ENCODE data around the gene SYNGR3. TPM values are rescaled to one million over a fixed set of nuclear protein-coding genes. Genes with fewer than 3 reads are reported as not detected.

SYNGR3 gene
- total RNA-seq, 2 donors from 2014 or later, result 7.0 to 11.2 TPM

- Mint-ChIP-seq H3K36me3 (ENCODE audit: low read depth) (peaks cover 30% of the 10 kb centered on the region), H3K9me3 (no peaks in the 10 kb centered on the region), H3K27me3 (ENCODE audit: insufficient read depth) (no peaks in the 10 kb centered on the region), H3K4me1 (no peaks in the 10 kb centered on the region), H3K4me3 (no peak overlapping the region), H3K27ac (no peak overlapping the region)
- WGBS, 2 experiments (ENCODE audit: insufficient coverage in 1 of 2, insufficient read length in 1 of 2), result 95 to 96% methylated on average over 7 to 28 of the region's 28 CpGs
- Histone ChIP-seq H3K4me3 (ENCODE audit: low read length) (no peak overlapping the region), H3K9me3 (ENCODE audit: control insufficient read depth, low read length) (no peaks in the 10 kb centered on the region), H3K36me3 (ENCODE audit: control insufficient read depth, insufficient read depth, low read length) (peaks cover 40% of the 10 kb centered on the region), H3K27me3 (ENCODE audit: control insufficient read depth, insufficient read depth, low read length, poor library complexity, severe bottlenecking) (no peaks in the 10 kb centered on the region), H3K4me1 (ENCODE audit: control insufficient read depth, insufficient read depth, low read length) (peaks cover 3% of the 10 kb centered on the region), H3K9ac (ENCODE audit: extremely low read depth, low read length, poor library complexity, severe bottlenecking) (no peak overlapping the region), H3K27ac (ENCODE audit: low read depth, low read length) (no peak overlapping the region)
- no peak for TF ChIP-seq CTCF (conservative IDR thresholded peaks at IDR 0.05)
- no peak for DNase-seq
Measured at GRCh38 chr16:1999866-2000514, 10.2 kb downstream of the SYNGR3 start.

- peaks cover 25% of the 10 kb centered on the region for H3K36me3 Mint-ChIP-seq (ENCODE audit: low read depth)
- Histone ChIP-seq H3K4me3 (ENCODE audit: low read length) (no peak overlapping the region), H3K27me3 (ENCODE audit: control insufficient read depth, insufficient read depth, low read length, poor library complexity, severe bottlenecking) (no peaks in the 10 kb centered on the region), H3K27ac (ENCODE audit: low read depth, low read length) (no peak overlapping the region), H3K9me3 (ENCODE audit: control insufficient read depth, low read length) (no peaks in the 10 kb centered on the region), H3K9ac (ENCODE audit: extremely low read depth, low read length, poor library complexity, severe bottlenecking) (no peak overlapping the region), H3K36me3 (ENCODE audit: control insufficient read depth, insufficient read depth, low read length) (peaks cover 40% of the 10 kb centered on the region), H3K4me1 (ENCODE audit: control insufficient read depth, insufficient read depth, low read length) (peaks cover 5% of the 10 kb centered on the region)
- WGBS, 2 experiments (ENCODE audit: insufficient coverage in 1 of 2, insufficient read length in 1 of 2), result 97 to 100% methylated on average over 5 to 19 of the region's 19 CpGs
- H3K4me3 Mint-ChIP-seq, result no peak overlapping the region
- H3K27me3 Mint-ChIP-seq (ENCODE audit: insufficient read depth), result no peaks in the 10 kb centered on the region
- H3K9me3 Mint-ChIP-seq, result no peaks in the 10 kb centered on the region
- TF ChIP-seq CTCF (conservative IDR thresholded peaks at IDR 0.05), result no peak
- no peak for DNase-seq
- no peak overlapping the region for H3K27ac Mint-ChIP-seq
- H3K4me1 Mint-ChIP-seq, result peaks cover 2% of the 10 kb centered on the region
Measured at GRCh38 chr16:2001035-2001434, 11.3 kb downstream of the SYNGR3 start.

- H3K27me3 ChIP-seq (ENCODE audit: control insufficient read depth, insufficient read depth, low read length, poor library complexity, severe bottlenecking), result no peaks in the 10 kb centered on the region
- H3K27ac ChIP-seq (ENCODE audit: low read depth, low read length), result no peak overlapping the region
- peaks cover 25% of the 10 kb centered on the region for H3K36me3 Mint-ChIP-seq (ENCODE audit: low read depth)
- whole genome bisulfite sequencing, 2 experiments (ENCODE audit: insufficient coverage in 1 of 2, insufficient read length in 1 of 2), result 93 to 95% methylated on average over 37 to 53 of the region's 53 CpGs
- peaks cover 40% of the 10 kb centered on the region for H3K36me3 ChIP-seq (ENCODE audit: control insufficient read depth, insufficient read depth, low read length)
- peaks cover 7% of the 10 kb centered on the region for H3K4me1 Mint-ChIP-seq
- H3K9me3 ChIP-seq (ENCODE audit: control insufficient read depth, low read length), result no peaks in the 10 kb centered on the region
- H3K4me3 ChIP-seq (ENCODE audit: low read length), result no peak overlapping the region
- no peak overlapping the region for H3K27ac Mint-ChIP-seq
- no peak for DNase-seq
- H3K9me3 Mint-ChIP-seq, result no peaks in the 10 kb centered on the region
- H3K4me3 Mint-ChIP-seq, result no peak overlapping the region
- H3K9ac ChIP-seq (ENCODE audit: extremely low read depth, low read length, poor library complexity, severe bottlenecking), result no peak overlapping the region
- peaks cover 9% of the 10 kb centered on the region for H3K4me1 ChIP-seq (ENCODE audit: control insufficient read depth, insufficient read depth, low read length)
- no peak for TF ChIP-seq CTCF (conservative IDR thresholded peaks at IDR 0.05)
- H3K27me3 Mint-ChIP-seq (ENCODE audit: insufficient read depth), result no peaks in the 10 kb centered on the region
Measured at GRCh38 chr16:2001456-2002355, 11.9 kb downstream of the SYNGR3 start.
